ENCODE data around the gene NECTIN4. TPM values are rescaled to one million over a fixed set of nuclear protein-coding genes. Genes with fewer than 3 reads are reported as not detected.

NECTIN4 gene
- total RNA-seq, 2 experiments from 2014 or later: not detected

GRCh38 chr1:161044908-161045735 is 44.2 kb downstream of the NECTIN4 start:
- ATAC-seq (peak; percentile 62), DNase-seq (peak; percentile 84)
- CTCF ChIA-PET: interaction anchor here (0.9 to 7.5 kb wide), 13 partner anchors 10 to 156 kb away, joined by 3 to 79 read pairs (median 5); partner anchors contain the start of genes ARHGAP30, F11R, KLHDC9 and NECTIN4
- no peak for TF ChIP-seq CTCF (IDR thresholded peaks at IDR 0.05)
- intact Hi-C loops (cut with micrococcal nuclease): loop anchor here (5.0 kb wide), 1 partner anchor 43 kb away; no protein-coding TSS in a partner anchor
- H3K4me1 Mint-ChIP-seq (ENCODE audit: low read depth): peaks cover 39% of the 10 kb centered on the region
- H3K27ac Mint-ChIP-seq: peak overlapping the region; percentile 98
- no peaks in the 10 kb centered on the region for H3K9me3 Mint-ChIP-seq
- H3K4me3 Mint-ChIP-seq: peak overlapping the region; percentile 84
- H3K27me3 Mint-ChIP-seq: no peaks in the 10 kb centered on the region
- H3K36me3 Mint-ChIP-seq (ENCODE audit: low read depth): peaks cover 71% of the 10 kb centered on the region
- POLR2A ChIA-PET: interaction anchor here (0.6 to 4.8 kb wide), 25 partner anchors 8 to 666 kb away, joined by 3 to 99 read pairs (median 5); partner anchors contain the start of genes ARHGAP30, F11R, KLHDC9 and NIT1

GRCh38 chr1:161044535-161044907 is 44.8 kb downstream of the NECTIN4 start:
- Mint-ChIP-seq H3K27me3 (no peaks in the 10 kb centered on the region), H3K4me1 (ENCODE audit: low read depth) (peaks cover 43% of the 10 kb centered on the region), H3K9me3 (no peaks in the 10 kb centered on the region), H3K4me3 (peak overlapping the region; percentile 84), H3K36me3 (ENCODE audit: low read depth) (peaks cover 72% of the 10 kb centered on the region), H3K27ac (peak overlapping the region; percentile 98)
- intact Hi-C loops (cut with micrococcal nuclease): loop anchor here (5.0 kb wide), 1 partner anchor 42 kb away; no protein-coding TSS in a partner anchor
- ChIA-PET POLR2A (interaction anchor here (0.6 to 4.8 kb wide), 9 partner anchors 12 to 118 kb away, joined by 3 to 99 read pairs (median 22); partner anchors contain the start of genes ARHGAP30, KLHDC9, NIT1 and PFDN2), CTCF (interaction anchor here (1.2 to 7.5 kb wide), 8 partner anchors 15 to 155 kb away, joined by 3 to 79 read pairs (median 9); partner anchors contain the start of genes ARHGAP30, F11R, KLHDC9 and NECTIN4)
- TF ChIP-seq CTCF (IDR thresholded peaks at IDR 0.05): no peak
- DNase-seq (no peak), ATAC-seq (no peak)

GRCh38 chr1:161039546-161039945 is 49.8 kb downstream of the NECTIN4 start:
- no peaks in the 10 kb centered on the region for H3K27me3 Mint-ChIP-seq
- no peak for DNase-seq
- H3K4me3 Mint-ChIP-seq: peak overlapping the region; percentile 91
- H3K4me1 Mint-ChIP-seq (ENCODE audit: low read depth): peaks cover 60% of the 10 kb centered on the region
- H3K9me3 Mint-ChIP-seq: no peaks in the 10 kb centered on the region
- TF ChIP-seq CTCF (IDR thresholded peaks at IDR 0.05): no peak
- ATAC-seq: no peak
- peak overlapping the region; percentile 80 for H3K27ac Mint-ChIP-seq
- intact Hi-C loops (cut with micrococcal nuclease): no loop called here
- CTCF ChIA-PET: interaction anchor here (0.9 to 3.5 kb wide), 8 partner anchors 29 to 205 kb away, joined by 3 to 41 read pairs (median 4); partner anchors contain the start of gene KLHDC9
- H3K36me3 Mint-ChIP-seq (ENCODE audit: low read depth): peaks cover 63% of the 10 kb centered on the region
- POLR2A ChIA-PET: interaction anchor here (1.0 to 2.8 kb wide), 5 partner anchors 9 to 19 kb away, joined by 3 to 7 read pairs (median 3); no protein-coding TSS in a partner anchor

DNA sequence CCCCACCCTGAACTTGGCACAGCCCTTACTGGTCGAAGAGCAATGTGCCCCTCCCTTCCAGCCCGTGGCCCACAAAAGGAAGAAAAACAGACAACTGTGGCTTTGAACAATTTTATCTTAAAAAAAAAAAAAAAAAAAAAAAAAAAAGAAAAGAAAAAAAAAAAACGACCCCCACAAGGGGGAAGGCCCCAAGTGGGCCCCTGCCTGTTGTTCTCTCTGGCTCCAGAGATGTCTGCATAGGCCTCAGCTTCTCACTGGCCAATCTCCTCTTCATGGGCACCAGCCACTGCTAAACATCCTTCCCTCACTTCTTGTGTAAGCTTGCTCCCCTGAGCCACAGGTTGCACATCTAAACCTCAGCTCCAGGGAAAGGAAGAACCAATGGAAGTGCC is 50.2 kb downstream of the NECTIN4 start:
- H3K27ac Mint-ChIP-seq: peak overlapping the region; percentile 96
- H3K4me3 Mint-ChIP-seq: peak overlapping the region; percentile 91
- no peak for TF ChIP-seq CTCF (IDR thresholded peaks at IDR 0.05)
- DNase-seq (no peak), ATAC-seq (no peak)
- POLR2A ChIA-PET: interaction anchor here (1.0 to 2.8 kb wide), 7 partner anchors 9 to 60 kb away, joined by 3 to 11 read pairs (median 5); no protein-coding TSS in a partner anchor
- H3K27me3 Mint-ChIP-seq: no peaks in the 10 kb centered on the region
- no peaks in the 10 kb centered on the region for H3K9me3 Mint-ChIP-seq
- intact Hi-C loops (cut with micrococcal nuclease): no loop called here
- CTCF ChIA-PET: interaction anchor here (0.6 to 3.5 kb wide), 8 partner anchors 31 to 314 kb away, joined by 3 to 41 read pairs (median 4); partner anchors contain the start of gene KLHDC9
- H3K4me1 Mint-ChIP-seq (ENCODE audit: low read depth): peaks cover 59% of the 10 kb centered on the region
- peaks cover 61% of the 10 kb centered on the region for H3K36me3 Mint-ChIP-seq (ENCODE audit: low read depth)
